NCI-H446 treated with DMSO at 0.1 percent for 48 hours (cell line): ENCODE measurements around the gene ZNF428.
A peak's percentile ranks its signal among the peaks of the same experiment; 100 is the strongest.
"Not testable (repeated sequence)": the region's sequence is repeated elsewhere in the genome, so short reads cannot be mapped to it uniquely, and the experiment has no call there.

Source experiments
- DNase-seq: peaks from one replicate; lab custom pipeline; 2025; lab: John Stamatoyannopoulos, UW

ZNF428 gene, protein sequence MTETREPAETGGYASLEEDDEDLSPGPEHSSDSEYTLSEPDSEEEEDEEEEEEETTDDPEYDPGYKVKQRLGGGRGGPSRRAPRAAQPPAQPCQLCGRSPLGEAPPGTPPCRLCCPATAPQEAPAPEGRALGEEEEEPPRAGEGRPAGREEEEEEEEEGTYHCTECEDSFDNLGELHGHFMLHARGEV

DNA sequence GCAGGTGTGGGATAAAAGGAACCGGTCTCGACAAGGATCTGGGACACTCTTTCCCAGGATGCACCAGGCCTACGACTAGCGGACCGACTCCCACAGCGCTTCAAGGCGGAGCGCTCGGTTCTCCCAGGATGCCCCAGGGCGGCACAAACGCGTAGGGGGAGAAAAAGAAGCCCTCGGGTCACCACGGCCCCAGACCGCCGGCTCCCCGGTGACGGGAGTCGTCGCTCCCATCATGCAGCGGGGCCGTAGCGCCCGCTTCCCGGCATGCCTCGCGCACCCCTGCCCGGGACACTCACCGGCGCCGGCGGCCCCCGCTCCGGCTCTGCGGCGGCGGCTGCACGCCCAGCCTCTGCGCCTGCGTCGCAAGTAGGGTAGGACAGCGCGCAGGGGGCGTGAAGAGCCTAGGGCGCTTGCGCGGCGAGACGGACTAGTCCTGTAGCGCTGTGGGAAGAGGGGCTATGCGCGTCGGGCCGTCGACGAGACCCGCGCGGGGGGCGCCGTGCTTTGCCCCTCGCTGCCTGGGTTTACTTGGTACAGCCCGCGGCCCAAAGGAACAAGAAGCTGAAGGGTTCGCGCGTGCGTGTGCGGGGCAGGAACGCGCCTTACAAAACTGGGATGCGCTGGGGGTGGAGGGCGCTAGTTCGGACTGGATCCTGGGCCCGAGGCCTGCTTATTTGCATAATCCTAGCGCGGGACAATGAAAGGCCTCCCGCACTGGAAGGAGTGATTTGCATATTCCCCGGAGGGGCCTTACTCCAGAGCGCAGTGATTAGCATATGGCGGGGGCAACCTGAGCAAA lies at the start of gene ZNF428:
Gene ZNF428, minus strand, starts transcription at position 368 of the 799 bp plus-strand sequence. CDS start 5,325 bp downstream, outside the sequence.
- peak; percentile 95 for DNase-seq

DNA sequence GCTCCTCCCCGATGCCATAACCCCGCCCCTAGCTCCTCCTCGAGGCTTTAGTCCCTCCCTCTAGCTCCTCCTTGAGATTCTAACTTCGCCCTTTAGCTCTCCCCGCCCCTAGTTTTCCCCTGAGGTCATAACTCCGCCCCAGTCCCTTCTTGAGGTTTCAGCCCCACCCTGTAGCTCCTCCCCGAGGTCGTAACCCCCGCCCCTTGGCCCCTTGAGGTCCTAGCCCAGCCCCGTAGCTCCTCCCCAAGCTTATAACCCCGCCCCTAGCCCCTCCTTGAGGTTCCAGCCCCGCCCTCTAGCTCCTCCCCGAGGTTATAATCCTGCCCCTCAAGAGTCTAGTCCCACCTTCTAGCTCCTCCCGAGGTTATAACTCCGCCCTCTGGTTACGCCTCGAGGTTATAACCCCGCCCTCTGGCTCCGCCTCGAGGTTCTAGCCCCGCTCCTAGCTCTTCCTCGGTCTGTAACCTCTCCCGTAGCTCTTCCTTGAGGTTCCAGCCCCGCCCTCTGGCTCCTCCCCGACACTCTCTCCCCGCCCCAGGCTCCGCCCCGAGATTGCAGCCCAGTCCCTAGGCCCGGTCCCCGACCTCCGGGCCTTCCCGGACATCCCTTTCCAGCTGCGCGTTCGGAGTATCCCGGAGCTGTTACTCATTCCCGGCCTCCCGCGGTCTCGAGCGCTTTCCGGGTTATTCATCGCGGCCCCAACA lies 49.1 kb upstream of the ZNF428 start:
- peak; percentile 99 for DNase-seq

DNA sequence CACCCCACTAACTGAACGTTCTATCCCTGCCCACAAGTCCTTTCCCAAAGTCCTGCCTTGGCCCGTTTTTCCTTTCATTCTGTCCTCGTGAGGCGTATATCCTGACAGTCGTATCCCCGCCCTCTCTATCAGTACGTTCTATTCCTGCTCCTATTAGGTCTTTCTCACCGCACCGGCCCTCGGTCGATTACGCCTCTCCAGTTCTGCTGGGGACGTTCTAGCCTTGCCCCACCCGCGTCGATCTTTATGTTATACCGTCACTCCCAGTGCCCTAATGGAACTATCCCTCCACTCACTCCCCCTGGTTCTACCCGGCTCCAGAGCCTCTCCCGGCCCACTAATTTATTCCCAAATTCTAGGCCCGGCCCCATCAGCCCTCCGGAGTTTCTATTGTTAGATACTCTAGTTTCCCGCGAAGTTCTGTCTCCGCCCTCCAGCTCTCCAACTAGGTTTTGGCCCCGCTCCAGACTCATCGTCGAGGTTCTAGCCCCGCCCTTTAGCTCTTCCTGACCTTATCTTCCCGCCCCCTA lies 48.5 kb upstream of the ZNF428 start:
- peak; percentile 55 for DNase-seq

DNA sequence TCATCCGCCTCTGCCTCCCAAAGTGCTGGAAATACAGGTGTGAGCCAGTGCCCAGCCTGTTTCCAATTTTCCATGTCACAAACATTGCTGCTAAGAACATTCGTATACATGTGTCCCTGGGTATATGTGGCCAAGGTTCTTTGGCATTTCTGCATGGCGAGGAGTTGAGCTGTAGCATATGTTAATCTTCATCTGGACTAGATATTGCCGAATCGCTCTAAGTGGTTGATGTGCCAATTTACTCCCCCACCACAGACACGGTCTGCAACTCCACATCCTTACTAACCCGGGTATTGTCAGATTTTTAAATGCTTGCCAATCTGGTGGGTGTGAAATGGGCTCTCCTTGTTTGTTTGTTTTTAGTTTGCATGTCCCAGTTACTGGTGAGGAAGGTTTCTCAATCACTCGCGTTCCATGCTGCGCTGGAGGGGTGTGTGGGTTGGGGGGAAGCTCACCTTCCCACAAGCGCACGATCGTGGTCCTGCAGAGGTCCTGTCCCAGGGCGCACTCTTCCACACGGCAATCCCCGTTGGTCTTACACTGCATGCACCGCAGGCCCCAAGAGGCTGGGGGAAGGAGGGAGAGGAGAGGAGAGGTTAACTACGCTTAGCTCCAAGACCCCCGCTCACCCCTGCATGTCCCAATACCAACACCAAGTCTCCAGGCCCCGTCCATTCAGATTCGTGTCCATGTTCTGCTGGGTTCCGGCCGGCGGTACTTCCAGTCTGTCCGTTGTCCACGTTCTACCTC lies 47.9 kb upstream of the ZNF428 start:
- DNase-seq, result no peak

DNA sequence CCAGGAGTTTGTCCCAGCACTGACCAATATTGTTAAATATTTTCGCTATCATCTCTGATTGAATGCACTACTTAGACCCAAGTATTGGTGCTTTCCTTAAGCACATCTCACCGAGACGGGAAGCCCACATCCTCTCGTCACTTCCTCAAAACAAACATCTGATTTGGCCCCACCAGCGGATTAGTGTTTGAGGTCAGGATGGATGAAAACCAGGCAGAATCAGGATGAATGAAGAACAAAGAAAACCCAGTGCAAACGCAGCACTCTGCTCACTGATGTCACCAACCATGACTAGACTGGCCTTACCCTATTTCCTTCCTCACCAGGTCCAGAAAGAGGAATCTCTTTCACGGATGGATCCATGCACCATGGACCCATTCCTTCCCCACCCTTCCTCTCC lies 44.6 kb upstream of the ZNF428 start:
- no peak for DNase-seq

DNA sequence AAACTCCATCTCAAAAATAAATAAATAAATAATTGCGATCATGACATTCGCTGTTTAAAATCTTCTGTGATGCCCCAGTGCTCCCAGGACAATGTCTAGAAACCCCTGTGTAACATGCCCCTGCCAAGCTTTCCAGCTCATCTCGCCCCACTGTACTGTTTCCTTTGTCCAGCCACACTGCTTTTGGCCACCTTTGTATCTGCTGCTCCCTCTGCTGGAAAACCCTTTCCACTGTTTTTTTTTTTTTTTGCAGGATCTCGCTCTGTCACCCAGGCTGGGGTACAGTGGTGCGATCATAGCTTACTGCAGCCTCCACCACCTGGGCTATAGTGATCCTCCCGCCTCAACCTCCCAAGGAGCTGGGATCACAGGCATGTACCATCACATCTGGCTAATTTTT lies 43.1 kb upstream of the ZNF428 start:
- no peak for DNase-seq

DNA sequence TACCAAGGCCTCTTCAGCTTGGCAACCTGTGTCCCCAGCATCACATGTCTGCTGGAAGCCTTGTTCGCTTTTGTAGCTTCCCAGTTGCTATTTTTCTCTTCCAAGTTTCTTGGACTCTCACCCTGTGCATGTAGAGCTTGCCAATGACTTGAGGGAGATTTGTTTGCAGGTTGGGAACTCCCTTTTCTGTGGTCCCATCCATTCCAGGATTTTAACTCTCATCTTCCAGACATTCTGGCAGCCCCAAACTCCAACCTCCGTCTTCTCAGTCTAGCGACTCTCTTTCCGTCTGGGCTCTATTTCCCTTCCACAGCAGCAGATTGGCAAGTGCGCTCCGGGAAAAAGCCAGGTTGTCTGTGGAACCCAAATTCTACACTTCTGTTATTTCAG lies 41.5 kb upstream of the ZNF428 start:
- DNase-seq, result no peak

DNA sequence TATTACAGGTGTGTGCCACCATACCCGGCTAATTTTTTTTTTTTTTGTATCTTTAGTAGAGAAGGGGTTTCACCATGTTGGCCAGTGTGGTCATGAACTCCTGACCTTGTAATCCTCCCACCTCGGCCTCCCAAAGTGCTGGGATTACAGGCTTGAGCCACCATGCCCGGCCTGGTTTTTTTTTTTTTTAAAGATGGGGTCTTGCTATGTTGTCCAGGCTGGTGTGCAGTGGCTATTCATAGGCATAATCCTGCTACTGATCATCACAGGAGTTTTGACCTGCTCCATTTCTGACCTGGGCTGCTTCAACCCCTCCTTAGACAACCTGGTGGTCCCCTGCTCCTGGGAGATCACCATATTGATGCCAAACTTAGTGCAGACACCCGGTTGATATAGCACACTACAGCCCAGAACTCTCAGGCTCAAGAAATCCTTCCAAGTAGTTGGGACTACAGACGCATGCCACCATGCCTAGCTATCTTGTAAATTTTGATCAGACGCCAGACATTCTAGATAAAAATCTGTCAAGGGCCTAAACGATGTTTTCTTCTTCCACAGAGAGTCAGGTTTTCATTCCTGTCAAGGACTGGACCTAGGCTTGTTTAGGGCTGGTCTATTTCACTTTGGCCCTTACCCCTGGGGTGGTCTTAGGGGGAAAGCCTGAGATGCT lies 41.0 kb upstream of the ZNF428 start:
- no peak for DNase-seq

DNA sequence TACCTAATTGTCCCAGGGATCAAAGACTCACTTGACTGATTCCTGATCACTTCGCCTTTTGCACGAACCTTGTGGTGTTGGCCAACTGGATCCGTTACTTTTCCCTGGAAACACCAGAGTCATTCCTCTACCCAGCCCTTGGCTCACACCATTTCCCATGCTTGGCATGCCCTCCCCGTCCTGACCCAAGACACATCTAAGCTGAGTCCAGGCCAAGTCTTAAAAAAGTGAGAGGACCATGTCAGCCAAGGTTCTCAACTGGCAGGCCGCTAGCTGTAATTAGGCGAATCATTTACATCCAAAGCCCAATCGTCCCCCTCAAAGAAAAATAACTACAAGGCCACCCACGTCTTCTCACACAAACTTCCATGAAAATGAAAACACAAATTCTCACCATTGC lies 39.1 kb upstream of the ZNF428 start:
- no peak for DNase-seq

DNA sequence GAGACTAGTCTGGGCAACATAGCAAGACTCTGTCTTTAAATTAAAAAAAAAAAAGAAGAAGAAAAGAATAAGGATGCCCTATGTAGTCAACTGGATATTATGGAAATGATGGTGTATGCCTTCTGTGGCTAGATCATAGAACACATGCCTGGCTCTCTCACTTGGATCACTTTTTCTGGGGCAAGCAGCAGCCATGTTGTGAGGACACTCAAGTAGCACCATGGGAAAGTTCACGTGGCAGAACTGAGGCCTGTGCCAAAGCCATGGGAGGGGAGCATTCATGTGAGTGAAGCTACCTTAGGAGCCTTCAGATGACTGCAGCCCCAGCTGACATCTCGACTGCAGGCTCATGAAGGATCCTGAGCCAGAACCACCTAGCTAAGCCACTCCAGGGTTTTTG lies 38.6 kb upstream of the ZNF428 start:
- DNase-seq, result no peak

DNA sequence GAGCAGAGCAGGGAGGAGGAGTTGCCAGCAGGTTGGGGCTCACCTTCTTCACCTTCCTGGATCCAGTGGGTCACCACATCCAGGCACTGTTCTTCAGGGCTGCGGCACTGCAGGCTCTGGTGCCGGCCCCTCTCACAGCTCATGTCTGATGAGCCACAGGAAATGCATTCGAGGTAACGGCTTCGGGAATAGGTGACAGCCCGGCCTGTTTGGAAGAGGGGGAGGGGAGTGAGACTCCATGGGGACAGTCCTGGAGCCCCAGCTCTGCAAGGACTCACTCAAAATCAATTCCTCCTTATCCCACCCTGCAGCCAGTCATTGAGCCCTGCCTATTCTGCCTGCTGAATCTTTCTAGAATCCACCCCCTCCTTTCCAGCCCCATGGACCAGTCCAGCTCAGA lies 37.0 kb upstream of the ZNF428 start:
- DNase-seq, result no peak

DNA sequence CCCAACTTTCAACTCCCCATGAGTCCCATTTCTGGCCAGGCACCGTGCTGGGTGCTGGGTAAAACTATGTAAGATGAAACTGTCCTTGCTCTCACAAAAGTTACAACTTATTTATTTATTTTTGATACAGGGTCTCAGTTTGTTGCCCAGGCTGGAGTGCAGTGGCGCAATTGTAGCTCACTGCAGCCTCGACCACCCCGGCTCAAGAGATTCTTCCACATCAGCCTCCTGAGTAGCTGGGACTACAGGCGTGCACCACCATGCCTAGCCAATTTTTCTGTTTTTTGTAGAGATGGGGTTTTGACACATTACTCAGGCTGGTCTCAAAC lies 33.1 kb upstream of the ZNF428 start:
- no peak for DNase-seq

DNA sequence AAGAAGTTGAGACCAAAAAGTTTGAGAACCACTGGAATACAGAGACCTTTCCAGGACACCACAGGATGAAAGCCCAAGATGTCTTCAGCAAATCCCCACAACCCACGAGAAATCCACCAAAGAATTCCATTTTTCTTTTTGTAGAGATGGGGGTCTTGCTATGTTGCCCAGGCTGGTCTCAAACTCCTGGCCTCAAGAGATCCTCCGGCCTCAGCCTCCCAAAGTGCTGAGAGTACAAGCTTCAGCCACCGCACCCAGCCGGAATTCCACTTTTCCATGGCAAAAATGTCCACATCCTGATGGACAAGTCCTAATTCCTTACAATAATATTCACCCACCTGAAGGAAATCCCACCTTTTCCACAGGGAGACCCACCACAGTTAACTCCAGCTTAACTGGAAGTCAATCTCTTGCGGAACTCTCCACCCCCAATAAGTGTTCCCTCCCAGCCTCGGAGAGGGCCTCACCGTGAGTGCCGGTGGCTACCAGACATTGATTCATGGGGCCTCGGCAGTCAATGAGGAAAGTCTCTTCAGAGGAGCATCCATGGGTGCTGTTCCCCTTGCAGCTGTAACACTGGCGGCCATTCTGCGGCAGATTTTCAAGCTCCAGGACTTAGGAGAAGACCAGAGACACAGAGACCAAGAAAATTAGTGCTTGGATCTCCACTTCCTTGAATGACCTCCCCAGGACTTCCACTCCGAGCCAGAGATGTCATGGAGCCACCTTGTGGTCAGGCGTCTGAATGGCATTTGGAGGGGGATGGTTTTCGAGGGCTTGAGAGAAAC lies 32.5 kb upstream of the ZNF428 start:
- DNase-seq, result peak; percentile 20

DNA sequence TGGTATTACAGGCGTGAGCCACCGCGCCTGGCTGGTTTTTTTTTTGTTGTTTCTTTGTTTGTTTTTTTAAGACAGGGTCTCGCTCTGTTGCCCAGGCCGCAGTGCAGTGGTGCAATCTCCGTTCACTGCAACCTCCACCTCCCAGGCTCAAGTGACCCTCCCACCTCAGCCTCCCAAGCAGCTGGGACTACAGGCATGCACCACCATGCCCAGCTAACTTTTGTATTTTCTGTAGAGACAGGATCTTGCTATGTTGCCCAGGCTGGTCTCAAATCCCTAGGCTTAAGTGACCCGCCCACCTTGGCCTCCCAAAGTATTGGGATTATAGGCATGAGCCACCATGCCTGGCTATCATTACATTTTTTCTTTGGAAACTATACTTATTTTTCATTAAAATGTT lies 30.8 kb upstream of the ZNF428 start:
- DNase-seq, result not testable (repeated sequence)

DNA sequence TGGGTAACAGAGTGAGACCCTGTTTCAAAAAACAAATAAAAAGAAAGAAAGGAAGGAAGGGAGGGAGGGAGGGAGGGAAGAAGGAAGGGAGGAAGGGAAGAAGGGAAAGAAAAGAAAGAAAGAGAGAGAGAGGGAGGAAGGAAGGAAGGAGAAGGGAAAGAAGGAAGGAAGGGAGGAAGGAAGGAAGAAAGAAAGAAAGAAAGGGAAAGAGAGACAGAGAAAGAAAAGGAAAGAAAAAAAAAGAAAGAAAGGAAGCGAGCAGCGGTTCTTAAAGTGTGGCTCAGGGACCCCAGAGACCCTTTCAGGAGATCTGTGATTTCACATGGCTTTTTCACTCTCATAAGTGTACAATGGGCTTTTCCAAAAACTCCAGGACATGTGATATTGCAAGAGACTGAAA lies 30.1 kb upstream of the ZNF428 start:
- DNase-seq, result no peak

DNA sequence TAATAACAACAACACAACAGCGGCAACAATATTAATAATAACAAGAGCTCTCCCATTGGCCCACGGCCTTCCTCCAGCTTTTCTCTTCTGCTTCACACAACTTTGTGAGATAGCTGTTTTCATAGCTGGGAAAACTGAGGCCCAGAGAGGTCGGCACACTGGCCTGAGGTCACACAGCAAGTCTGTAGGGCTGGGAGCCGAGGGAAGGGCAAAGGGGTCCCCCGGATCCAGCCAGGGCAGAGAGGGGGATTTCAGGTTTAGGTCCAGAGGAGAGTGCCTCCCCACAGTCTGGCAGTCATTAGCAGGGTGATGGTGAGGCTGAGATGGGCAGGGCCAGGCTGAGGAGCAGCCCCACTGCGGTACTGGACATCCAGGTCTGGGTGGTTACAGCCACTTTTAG lies 29.2 kb upstream of the ZNF428 start:
- DNase-seq, result no peak

DNA sequence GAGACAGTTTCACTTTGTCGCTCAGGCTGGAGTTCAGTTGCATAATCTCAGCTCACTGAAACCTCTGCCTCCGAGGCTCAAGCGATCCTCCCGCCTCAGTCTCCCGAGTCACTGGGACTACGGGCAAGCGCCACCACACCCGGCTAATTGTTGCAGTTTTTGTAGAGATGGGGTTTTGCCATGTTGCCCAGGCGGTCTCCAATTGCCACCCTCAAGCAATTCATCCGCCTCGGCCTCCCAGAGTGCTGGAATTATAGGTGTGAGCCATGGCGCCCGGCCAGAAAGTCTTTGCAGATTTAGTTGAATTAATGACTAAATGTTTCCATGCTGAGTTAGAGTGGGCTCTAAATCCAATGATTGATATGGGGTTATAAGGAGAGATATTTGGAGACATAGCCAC lies 24.8 kb upstream of the ZNF428 start:
- no peak for DNase-seq

DNA sequence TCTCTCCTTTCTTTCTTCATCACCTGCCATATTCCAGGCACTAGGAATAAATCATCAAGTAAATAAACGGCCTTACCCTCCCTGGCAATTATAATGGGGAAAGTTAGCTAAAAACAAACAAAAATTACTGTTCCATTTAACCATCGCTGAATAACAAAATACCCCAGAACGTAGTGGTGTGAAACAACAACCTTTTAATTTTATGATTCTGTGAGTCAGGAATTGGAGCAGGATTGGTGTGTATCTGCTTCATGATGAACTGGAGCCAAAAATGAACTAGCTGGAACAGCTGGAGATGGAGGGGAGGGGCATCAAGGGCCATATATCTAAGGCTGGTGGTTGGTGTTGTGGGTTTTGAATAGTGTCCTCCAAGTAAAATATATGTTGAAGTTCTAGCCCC lies 23.9 kb upstream of the ZNF428 start:
- DNase-seq, result no peak

DNA sequence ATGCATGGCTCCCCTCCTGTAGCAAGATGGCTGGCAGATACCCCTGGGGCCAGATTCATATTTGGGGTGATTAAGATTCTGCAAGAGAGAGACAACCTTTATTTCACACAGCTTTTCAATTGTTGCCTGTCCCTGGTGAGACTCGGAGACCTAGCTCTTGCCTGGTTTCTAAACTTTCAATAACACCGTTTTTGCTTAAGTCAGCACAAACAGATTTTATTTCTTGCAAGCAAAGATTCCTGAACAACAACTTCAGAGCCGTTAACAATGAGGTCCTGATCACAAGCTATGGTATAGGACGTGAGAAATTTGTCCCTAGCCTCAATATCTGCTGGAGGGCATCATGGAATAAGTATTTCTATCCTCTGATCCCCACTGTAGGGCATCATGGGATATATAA lies 23.1 kb upstream of the ZNF428 start:
- DNase-seq, result no peak

DNA sequence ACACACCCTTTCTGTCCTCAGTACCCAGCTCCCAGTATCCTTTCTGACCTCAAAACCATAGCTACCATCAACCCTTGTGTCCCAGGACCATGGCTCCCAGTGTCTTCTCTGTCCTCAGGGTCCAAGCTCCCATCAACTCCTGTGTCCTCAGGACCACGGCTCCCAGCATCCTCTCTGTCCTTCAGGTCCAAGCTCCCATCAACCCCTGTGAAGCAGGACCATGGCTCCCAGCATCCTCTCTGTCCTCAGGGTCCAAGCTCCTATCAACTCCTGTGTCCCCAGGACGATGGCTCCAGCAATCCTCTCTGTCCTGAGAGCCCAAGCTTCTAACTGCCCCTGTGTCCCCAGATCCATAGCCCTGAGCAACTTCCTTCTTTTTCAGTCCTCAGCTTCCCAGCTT lies 21.9 kb upstream of the ZNF428 start:
- no peak for DNase-seq

DNA sequence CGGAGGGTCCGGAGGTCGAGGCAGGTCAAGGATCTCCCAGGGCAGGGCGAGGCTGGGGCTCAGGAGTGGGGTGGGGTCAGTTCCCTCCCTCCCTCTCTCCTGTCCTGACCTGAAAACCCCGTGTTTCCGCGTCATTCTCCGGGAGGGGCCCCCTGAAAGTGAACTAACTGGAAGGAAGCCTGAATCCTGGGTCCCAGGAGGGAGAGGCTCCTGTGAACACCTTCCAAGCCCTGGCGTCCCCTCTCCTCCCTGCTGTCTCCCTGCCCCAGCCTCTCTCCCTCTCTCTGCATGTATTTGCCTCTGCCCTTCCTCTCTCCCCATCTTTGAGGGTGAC lies 21.0 kb upstream of the ZNF428 start:
- no peak for DNase-seq
